HL-60 (cell line): ENCODE results near the gene COX7B2.

Experiments used
- DNase-seq, 2 experiments: peaks; one replicate each; pipeline ENCODE4 v3.0.0-alpha.2; 2010 to 2020; ENCODE audit warnings: low read depth in 1 of 2, low spot score in 1 of 2
- H3K27ac ChIP-seq: fragments of 250-450 bp; sonication (Bioruptor Pico); replicated peaks from 2 replicates; pipeline ENCODE4 v1.5.1; 2020; ENCODE audit warnings: mild to moderate bottlenecking, moderate library complexity
- H3K27me3 ChIP-seq: fragments of 250-450 bp; sonication (Bioruptor Pico); 2 replicates; pipeline ENCODE4 v1.5.1; 2021; ENCODE audit warnings: mild to moderate bottlenecking, moderate library complexity; ENCODE audit not compliant: insufficient read depth, poor library complexity, severe bottlenecking
- H3K4me3 ChIP-seq: replicated peaks from 2 replicates; pipeline ENCODE4 v1.5.1; 2011; ENCODE audit warnings: mild to moderate bottlenecking, control low read depth, low read length; ENCODE audit not compliant: insufficient read depth
- CTCF ChIP-seq: IDR thresholded peaks from one replicate; pipeline ENCODE4 v1.5.1; 2011; ENCODE audit warnings: low read length, control low read depth, inconsistent platforms; ENCODE audit not compliant: insufficient read depth
- GABPA ChIP-seq: IDR thresholded peaks from 2 replicates; pipeline ENCODE4 v1.6.1; 2012; ENCODE audit warnings: low read depth
- POLR2AphosphoS5 ChIP-seq: IDR thresholded peaks from 2 replicates; pipeline ENCODE4 v1.6.1; 2012; ENCODE audit warnings: low read depth
- REST ChIP-seq: IDR thresholded peaks from 2 replicates; pipeline ENCODE4 v1.6.1; 2012; ENCODE audit warnings: low read depth; ENCODE audit not compliant: insufficient replicate concordance
- SPI1 ChIP-seq: IDR thresholded peaks from 2 replicates; pipeline ENCODE4 v1.6.1; 2012; ENCODE audit warnings: low read depth, mild to moderate bottlenecking, borderline replicate concordance

Gene COX7B2

GRCh38 chr4:46937493-46937892 lies 28.4 kb upstream of the COX7B2 start:
- H3K4me3 ChIP-seq: no peak overlapping the region
- H3K27me3 ChIP-seq: no peaks in the 10 kb centered on the region
- no peak for DNase-seq
- H3K27ac ChIP-seq: no peak overlapping the region
- TF ChIP-seq REST: no peak
- no peak for TF ChIP-seq POLR2AphosphoS5
- no peak for TF ChIP-seq SPI1
- TF ChIP-seq CTCF: no peak
- no peak for TF ChIP-seq GABPA

- Histone ChIP-seq H3K4me3 (no peak overlapping the region), H3K27ac (no peak overlapping the region), H3K27me3 (no peaks in the 10 kb centered on the region)
- no peak; the same call in 1 of the 2 replicates for TF ChIP-seq SPI1
- TF ChIP-seq REST: no peak
- TF ChIP-seq GABPA: no peak
- TF ChIP-seq POLR2AphosphoS5: no peak
- no peak for TF ChIP-seq CTCF
- no peak for DNase-seq
These were observed 25.7 kb upstream of the COX7B2 start for GRCh38 chr4:46934726-46935125.

- DNase-seq: no peak
- Histone ChIP-seq H3K4me3 (no peak overlapping the region), H3K27me3 (no peaks in the 10 kb centered on the region), H3K27ac (no peak overlapping the region)
- no peak for TF ChIP-seq POLR2AphosphoS5
- no peak for TF ChIP-seq SPI1
- TF ChIP-seq REST: no peak
- TF ChIP-seq CTCF: no peak
- no peak for TF ChIP-seq GABPA
These were observed 24.6 kb upstream of the COX7B2 start for GRCh38 chr4:46933686-46934085.
